SW480 (cell line): ENCODE measurements around the gene UGT1A4.
"Not testable (repeated sequence)": the region's sequence is repeated elsewhere in the genome, so short reads cannot be mapped to it uniquely, and the experiment has no call there.

Source experiments
- DNase-seq: peaks from one replicate; pipeline ENCODE4 v3.0.0-alpha.2; 2016; ENCODE audit warnings: low spot score

UGT1A4 gene

GRCh38 chr2:233700028-233700635 lies 18.4 kb upstream of the UGT1A4 start:
- DNase-seq: no peak

DNA sequence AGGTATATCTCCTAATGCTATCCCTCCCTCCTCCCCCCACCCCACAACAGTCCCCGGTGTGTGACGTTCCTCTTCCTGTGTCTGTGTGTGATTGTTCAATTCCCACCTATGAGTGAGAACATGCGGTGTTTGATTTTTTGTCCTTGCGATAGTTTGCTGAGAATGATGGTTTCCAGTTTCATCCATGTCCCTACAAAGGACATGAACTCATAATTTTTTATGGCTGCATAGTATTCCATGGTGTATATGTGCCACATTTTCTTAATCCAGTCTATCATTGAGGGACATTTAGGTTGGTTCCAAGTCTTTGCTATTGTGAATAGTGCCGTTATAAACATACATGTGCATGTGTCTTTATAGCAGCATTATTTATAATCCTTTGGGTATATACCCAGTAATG lies 17.7 kb upstream of the UGT1A4 start:
- not testable (repeated sequence) for DNase-seq

- DNase-seq: no peak
These were observed 16.3 kb upstream of the UGT1A4 start for GRCh38 chr2:233702238-233702637.

- DNase-seq: no peak
These were observed 12.5 kb upstream of the UGT1A4 start for GRCh38 chr2:233705911-233706506.

DNA sequence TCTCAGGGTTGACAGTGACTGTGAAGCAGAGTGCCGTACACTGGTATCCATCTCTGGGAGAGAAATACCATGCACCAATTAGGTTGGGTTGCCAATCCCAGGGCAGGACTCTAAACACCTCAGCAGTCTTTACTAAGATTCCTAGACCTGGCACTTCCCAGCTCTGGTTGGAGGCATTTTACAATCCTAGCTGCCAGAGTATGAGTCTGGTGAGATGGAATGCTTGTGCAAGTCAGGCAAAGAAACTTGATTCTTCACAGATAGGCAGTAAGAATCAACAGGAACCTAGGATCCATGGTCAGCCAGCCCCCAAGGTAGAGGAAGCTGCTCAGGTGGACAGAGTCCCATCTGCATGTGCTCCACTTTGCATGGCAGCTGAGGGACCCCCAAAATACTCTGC lies 11.8 kb upstream of the UGT1A4 start:
- DNase-seq: no peak

DNA sequence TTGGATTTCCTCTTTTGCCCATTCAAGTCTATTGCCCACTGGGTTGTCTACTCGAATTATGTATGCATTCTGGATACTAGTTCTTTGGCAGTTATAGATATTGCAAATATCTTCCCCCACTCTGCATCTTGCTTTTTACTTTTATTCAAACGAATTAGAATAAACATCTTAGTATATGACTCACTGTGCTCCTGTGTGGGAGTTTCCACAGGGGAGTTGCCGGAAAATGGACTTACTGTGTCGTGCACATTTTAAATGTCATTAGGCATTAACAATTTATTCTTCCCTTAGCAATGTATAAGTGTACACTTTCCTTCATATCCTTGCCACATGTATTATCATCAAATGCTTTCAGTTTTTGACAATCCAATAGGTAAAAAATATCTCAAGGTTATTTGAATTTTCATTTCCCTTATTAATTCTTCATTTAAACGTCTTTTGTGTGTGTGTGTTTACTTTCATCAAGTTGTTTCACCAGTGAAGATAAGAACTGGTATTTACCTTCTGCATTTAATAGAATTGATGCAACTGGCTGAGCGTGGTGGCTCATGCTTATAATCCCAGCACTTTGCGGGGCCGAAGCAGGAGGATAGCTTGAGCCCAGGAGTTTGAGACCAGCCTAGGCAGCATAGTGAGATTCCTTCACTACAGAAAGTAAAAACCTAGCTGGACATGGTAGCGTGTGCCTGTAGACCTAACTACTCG lies 10.4 kb upstream of the UGT1A4 start:
- no peak for DNase-seq

DNA sequence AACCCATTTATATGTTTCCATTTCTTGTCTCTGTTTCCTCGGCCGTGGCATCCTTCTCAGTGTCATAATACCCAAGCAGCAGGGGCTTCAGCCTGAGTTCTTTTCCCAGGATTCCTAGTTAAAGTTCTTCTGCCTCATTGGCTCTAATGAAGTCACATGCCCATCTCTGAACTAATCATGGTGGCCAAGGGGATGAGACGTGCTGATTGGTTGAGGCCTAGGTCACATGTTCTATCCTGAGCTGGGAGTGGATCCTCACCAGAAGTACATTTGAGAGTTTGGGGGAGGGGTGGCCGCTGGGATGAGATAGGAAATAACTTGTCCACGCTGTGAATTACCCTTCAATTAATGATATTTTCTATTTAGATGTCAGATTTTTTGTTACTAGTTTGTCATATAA lies 9.6 kb upstream of the UGT1A4 start:
- DNase-seq: no peak

DNA sequence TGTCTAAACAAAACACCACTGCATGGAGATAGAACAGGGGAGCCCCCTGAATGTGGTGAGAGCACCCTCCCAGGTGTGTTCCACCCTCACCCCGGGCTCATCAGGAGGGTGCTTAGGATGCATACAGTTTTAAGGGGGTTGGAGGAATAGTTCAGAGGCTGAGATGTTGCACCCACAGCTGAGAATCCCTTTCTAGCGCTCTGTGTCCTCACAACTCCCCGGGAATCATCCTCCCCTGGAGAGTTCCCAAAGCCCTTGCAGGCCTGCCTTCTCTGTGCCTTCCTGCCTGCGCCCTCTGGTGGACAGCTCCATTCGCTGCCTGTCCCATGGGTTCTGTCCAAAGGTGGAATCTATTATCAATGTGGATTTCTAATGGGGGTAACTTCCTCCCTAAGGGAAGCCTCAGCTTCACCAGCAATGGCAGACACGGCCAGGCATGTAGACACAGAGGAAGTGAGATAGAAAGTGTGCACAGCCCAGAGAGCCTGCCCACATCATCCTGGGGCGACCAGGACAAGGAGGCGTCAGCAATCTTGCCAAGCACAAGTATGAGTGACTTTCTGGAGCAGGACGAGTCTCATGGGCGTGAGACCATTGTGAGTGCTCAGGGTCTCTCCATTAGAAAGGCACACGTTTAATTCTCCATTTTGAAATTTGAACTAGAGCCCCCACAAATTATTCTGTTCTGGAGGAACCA lies 7.1 kb upstream of the UGT1A4 start:
- peak; percentile 59 for DNase-seq

GRCh38 chr2:233712611-233713261 lies 5.8 kb upstream of the UGT1A4 start, which contains the start of gene UGT1A5:
Gene UGT1A5, plus strand, starts transcription at chr2:233712907. Its CDS starts 85 bp downstream, at chr2:233712992.
- no peak for DNase-seq

DNA sequence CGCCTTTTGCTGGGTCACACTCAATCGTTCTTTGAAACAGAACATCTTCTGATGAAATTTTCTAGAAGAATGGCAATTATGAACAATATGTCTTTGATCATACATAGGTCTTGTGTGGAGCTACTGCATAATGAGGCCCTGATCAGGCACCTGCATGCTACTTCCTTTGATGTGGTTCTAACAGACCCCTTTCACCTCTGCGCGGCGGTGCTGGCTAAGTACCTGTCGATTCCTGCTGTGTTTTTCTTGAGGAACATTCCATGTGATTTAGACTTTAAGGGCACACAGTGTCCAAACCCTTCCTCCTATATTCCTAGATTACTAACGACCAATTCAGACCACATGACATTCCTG lies 5.3 kb upstream of the UGT1A4 start:
- peak; percentile 89 for DNase-seq

DNA sequence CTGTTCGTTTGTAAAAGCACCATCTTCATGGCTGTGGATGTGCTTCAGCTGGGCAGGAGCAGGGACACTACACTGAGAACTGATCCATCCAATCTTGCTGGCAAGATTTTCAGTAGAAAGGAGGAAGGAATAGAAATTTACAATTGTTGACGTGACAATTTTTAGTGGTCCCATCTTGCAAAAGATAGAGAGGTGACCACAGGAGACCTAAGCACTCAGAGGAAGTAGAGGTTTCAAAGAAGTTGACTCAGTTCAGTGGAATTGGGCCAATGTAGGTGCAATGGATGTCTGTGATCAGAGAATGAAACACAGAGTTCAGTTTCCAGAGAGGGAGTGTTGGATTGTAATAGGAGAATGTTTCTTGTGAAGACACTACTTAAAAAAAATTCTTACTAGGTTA lies 4.4 kb upstream of the UGT1A4 start:
- DNase-seq: peak; percentile 56

GRCh38 chr2:233728723-233729301 lies 10.3 kb downstream of the UGT1A4 start, which contains the start of gene UGT1A3:
Gene UGT1A3, plus strand, starts transcription at chr2:233729042. Its CDS starts 85 bp downstream, at chr2:233729127.
- DNase-seq: peak; percentile 36

DNA sequence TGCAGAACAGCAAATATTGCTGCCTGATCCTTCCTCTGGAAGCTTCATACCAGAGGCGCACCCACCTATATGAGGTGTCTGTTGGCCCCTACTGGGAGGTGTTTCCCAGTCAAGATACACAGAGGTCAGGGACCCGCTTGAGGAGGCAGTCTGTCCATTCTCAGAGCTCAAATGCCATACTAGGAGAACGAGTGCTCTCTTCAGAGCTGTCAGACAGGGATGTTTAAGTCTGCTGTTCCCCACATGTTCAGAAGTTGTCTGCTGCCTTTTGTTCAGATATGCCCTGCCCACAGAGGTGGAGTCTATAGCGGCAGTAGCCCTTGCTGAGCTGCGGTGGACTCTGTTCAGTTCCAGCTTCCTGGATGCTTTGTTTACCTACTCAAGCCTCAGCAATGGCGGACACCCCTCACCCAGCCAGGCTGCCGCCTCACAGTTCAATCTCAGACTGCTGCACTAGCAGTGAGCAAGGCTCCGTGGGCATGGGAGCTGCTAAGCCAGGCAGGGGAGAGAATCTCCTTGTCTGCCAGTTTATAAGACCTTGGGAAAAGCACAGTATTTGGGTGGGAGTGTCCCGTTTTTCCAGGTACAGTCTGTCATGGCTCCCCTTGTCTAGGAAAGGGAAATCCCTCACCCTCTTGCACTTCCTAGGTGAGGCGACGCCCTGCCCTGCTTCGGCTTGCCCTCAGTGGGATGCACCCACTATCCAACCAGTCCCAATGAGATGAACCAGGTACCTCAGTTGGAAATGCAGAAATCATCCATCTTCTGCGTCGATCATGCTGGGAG lies 18.5 kb downstream of the UGT1A4 start:
- DNase-seq: not testable (repeated sequence)

GRCh38 chr2:233740870-233741269 lies 22.3 kb downstream of the UGT1A4 start:
- no peak for DNase-seq

GRCh38 chr2:233743464-233744259 lies 25.1 kb downstream of the UGT1A4 start:
- no peak for DNase-seq

GRCh38 chr2:233745073-233745755 lies 26.7 kb downstream of the UGT1A4 start:
- DNase-seq: no peak

DNA sequence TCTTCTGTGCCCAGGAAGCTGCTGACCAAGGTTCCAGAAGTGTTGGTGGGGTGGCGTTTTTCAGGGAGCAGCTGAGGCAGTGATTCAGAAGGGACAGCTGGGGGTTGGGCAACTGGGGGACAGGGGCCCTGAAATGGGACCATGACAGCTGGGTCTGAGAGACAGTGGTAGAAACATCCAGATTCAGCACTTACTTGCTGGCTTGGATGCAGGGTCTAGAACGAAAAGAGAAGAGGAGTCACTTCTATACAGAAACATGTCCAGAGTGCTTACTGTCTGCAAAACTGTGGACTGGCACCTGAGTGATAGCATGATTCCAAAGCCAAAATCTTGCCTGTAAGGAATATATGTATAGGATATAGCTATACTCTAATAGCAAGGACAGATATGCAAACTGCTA lies 27.3 kb downstream of the UGT1A4 start:
- not testable (repeated sequence) for DNase-seq

DNA sequence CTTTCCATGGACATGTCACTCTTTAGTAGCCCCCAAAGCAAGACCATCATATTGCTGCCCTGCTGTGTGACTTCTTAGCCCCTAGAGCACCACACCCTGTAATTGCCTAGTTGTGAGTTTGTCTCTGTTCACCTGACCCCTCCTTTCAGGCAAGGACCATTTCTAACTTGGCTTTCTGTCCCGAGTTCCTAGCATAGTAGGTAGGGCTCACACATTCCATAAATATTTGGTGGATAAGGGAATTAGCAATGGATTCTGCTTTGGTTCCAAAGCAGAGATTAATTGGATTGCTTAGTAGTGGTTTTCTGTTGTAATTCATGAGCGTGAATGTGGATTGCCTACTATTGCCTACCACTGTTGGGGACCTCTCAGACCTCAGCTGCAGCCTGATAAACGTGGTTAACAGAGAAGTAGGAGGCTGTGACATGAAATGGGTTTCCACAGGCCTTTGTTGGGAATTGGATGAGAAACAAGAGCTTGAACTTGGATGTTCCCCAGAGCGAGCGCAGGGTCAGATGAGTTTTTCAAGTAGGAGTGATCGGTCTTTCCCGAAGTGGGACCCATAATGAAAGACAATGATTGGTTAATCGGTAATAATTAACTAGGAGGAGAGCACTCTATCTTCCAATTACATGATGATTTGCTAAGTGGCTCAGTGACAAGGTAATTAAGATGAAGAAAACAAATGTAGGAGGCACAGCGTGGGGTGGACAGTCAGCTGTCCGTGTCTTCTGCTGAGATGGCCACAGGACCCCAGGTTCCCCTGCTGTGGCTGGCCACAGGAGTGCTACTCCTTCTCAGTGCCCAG lies 28.1 kb downstream of the UGT1A4 start:
- no peak for DNase-seq

GRCh38 chr2:233747283-233747544 lies 28.7 kb downstream of the UGT1A4 start:
- DNase-seq: no peak
